Fibroblast of skin of abdomen (primary cell): ENCODE data around the gene MAP3K13.
A peak's percentile ranks its signal among the peaks of the same experiment; 100 is the strongest.
"Not testable (repeated sequence)": the region's sequence is repeated elsewhere in the genome, so short reads cannot be mapped to it uniquely, and the experiment has no call there.

Source experiments
- DNase-seq: peaks from one replicate; pipeline ENCODE4 v3.0.0-alpha.2; 2013

Gene MAP3K13

DNA sequence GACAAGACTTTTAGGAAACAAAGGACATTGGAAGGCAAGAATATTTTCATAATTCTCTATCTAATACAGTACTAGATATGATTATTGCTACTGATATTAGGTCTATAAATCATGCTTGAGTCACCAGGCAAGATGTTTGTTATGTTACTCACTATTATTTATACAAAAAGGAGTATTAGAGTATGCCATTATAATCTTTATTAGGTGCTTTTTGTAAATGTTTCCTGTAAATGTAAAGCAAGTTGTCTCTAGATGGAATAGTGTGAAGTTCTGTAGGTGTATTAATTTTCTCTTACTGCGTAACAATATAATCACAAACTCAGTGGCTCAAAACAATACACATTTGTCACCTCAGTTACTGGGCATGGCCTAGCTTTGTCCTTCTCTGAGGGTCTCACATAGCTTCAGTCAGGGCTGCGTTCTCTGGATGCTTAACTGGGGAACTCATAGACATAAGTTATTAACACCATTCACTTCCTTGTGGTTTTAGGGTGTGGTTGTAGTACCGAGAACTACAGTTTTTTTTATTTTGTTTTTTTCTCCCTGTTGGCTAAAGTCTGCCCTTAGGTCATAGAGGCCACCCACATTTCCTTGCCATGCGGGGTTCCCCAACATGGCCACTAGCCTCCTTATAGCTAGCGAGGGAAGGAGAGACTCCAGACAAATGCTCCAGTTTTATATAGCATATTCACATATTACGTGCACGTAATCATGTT lies 20.3 kb upstream of the MAP3K13 start:
- no peak for DNase-seq

DNA sequence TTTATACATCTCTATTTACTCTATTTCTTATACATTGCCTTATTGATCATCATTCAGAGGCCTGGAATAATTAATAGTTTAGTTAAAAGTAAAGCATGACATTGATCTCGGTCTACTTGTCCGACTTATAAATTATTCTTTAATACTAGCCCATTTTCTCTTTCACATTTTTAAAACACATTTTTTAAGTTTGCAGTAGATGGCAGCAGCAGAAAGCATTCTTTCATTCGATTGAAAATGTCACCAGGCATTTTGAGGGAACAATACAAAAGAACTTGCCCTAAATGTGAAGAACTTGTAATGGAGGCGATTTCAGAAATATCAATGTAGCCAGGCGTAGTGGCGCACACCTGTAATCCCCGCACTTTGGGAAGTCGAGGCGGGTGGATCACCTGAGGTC lies 15.5 kb upstream of the MAP3K13 start:
- no peak for DNase-seq

DNA sequence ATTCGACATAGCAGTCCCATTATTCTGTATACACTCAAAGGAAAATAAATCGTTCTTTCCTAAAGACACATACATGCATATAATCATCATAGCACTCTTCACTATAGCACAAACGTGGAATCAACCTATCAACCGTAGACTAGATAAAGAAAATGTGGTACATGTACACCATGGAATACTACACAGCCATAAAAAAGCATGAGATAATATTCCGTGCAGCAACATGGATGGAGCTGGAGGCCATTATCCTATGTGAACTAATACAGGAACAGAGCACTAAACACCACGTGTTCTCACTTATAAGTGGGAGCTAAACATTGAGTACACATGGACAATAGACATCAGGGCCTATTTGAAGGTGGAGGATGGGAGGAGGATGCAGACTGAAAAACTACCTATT lies 12.1 kb upstream of the MAP3K13 start:
- DNase-seq = no peak

DNA sequence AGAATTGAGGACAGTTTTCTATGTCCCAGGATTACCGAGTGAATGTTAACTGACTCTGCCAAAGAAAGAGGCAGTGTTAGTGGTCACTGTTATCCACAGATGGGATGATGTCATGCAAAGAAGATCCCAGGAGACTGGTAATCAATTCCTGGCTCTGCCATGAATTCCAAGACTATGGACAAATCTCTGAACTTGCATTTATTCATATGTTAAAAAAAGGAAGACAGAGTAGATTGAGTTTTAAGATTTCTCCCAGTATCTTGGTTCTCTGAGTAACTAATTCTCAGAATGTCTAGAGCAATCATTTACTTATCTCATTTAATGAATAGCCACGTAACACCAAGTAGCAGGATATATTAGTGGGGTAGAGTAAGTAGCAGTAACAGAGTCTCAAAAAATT lies 11.5 kb upstream of the MAP3K13 start:
- DNase-seq = peak; percentile 56

DNA sequence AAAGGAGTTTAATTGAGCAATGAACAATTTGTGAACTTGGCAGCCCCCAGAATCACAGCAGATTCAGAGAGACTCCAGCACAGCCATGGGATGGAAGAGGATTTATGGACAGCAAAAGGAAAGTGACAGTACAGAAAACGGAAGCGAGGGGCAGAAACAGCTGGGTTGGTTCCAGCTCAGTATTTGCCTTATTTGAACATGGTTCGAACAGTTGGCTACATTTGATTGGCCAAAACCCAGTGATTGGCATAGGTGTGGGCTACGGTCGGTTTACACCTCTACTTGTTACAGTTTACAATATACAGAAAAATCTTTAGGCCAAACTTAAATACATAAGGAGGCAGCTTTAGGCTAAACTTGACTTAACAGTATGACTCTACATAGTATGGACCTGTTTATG lies 9.7 kb upstream of the MAP3K13 start:
- DNase-seq = no peak

DNA sequence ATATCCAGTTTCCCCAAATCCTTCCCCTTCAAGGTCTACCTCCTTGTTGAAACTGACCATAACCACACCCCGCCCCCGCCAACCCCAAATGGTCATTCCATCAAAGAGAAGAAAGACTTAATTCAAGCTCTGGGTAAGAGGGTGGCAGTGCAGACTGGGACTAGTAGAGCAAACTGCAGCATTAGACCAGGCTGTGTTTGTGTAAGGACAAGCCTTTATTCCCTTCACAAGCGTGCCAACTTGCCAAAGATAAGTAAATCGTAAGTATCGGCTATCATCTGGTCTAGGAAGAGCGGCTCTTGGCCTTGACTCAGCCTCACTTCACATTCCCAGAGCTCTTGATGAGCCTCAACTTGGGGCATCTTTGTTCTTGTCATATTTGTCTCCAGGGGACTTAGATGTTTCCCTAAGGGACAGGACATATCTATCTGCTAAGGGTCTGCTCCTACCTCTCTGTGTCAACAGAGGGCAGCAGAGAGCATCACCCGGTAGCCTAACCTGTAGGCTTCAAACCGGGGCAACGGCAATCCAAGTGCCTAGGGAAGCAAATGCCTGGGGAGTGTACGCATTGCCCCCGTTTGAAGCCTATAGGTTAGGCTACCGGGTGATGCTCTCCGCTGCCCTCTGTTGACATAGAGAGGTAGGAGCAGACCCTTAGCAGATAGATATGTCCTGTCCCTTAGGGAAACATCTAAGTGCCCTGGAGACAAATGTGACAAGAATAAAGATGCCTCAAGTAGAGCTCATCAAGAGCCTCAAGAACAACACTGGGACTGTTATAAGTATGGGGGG lies 8.9 kb upstream of the MAP3K13 start:
- DNase-seq = peak; percentile 38

DNA sequence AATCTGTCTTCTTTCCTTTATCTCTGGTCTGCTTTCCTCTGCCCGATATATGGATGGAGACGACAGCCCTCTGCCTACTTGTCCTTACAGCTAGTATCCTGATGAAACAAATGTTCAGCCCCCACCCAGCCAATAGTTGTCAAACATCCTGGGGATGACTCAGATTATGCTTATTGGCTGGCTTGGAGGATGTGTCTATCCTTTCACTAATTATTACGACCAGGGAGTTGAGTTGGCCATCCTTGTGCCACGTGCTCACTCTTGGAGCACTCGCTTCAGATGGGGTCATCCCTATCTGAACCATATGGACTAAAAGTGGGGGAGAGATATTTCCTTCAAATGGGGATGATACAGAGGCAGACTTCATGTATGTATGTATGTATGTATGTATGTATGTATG lies 6.4 kb upstream of the MAP3K13 start:
- DNase-seq = no peak

DNA sequence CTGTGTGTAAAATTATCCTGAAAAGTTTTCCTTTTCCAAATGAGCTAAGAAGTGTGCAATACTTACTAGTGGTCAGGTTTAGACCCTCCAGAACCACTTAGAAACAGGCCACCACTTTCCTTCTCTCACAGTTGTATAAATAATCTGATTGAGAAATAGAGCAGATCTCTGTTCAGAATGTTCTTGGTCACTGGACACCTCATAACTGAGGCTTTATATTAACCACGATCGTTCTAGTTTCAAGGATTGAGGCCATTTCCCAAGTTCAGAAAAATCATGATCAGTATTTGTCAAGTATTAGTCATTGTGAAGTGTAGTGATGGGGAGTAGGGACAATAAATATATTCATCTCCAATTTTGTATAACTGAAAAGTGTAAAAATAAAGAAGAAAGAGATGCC lies 1.0 kb upstream of the MAP3K13 start:
- peak; percentile 54 for DNase-seq

DNA sequence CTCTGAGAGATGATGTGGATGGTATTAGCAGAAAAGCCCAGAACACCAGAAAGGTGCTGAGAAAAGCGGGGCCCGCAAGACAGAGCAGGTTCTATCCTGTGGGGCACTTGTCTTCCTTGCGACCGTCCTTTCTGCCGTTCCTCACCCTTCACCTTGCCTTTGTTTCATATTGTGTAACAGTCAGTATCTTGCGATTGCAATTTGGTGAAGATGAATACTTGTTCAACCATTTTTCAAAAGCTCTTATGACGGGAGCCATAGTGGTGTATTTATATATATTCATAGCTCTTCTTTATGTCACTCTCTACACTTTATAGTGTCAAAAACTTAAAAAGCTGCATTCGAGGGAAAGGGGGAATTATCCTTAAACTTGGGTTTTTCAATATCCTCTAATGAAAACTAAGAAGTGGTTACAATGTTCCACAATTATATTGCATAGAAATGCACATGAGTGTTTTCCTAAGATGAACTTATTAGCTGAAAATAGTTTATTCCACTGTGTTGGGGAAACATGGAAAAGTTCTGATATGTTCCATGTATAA lies 797 bp downstream of the MAP3K13 start:
- no peak for DNase-seq

DNA sequence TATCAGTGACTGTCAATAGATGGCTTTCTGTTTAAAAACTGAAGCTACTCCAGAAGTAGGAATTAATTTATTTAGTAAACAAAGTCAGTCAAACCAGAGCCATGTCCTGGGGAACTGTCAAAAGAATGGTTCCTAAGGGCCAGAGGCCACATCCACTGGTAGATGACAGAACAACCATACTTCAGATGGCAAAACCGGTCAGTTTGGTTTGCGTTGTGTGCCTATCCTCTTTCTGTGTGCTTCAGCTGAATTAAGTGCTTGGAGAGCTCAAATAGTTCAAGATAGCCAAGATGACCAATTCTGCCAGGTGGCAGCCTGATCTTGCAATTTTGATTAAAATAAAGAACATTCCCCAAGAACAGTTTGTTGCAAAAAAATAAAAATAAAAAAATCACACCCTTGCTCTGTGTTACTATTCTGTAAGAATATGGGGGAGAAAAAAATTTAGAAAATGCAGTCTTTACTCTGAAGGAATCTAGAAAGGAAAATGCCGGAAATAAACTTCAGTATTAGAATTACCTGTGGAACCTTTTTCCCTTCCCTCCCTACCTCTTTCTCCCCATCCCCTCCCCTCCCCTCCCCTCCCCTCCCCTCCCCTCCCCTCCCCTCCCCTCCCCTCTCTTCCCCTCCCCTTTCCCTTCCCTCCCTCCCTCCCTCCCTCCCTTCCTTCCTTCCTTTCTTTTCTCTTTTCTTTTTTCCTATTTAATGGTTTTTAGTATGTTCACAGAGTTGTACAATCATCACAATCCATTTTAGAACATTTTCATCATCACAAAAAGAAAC lies 2.5 kb downstream of the MAP3K13 start:
- no peak for DNase-seq

DNA sequence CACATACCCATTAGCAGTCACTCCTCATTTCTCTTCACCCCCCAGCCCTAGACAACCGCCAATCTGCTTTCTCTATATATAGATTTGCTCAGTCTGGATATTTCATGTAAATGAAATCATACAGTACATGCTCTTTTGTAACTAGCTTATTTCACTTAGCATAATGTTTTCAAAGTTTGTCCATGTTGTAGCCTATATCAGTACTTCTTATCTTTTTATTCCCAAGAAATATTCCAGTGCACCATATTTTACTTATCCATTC lies 3.1 kb downstream of the MAP3K13 start:
- no peak for DNase-seq

DNA sequence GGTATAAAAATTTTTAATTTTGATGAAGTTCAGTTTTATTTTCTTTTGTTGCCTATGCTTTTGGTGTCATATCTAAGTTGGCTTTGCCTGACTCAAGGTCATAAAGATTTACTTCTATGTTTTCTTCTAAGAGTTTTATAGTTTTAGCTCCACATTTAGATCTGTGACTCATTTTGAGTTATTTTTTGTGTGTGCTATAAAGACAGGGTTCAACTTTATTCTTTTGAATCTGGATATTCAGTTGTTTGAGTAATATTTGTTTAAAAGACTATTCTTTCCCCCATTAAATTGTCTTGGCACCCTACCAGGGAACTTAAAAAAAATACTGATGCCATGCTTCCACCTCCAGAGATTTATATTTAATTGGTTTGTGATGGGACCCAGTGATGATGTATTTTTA lies 4.0 kb downstream of the MAP3K13 start:
- DNase-seq = no peak

DNA sequence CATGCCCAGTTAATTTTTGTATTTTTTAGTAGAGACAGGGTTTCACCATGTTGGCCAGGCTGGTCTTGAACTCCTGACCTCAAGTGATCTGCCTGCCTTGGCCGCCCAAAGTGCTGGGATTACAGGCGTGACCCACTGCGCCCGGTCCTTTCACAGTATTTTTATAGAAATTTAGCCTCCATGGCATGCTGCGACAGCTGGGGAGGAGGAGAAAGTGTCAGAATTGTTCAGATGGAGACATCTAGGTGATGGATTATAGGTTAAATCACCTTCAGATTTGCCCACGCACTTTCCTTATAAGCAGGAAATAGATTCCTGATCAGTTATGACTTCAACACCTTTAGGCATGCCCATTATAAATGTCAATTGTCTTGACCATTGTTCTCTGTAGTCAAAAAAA lies 7.4 kb downstream of the MAP3K13 start:
- not testable (repeated sequence) for DNase-seq

DNA sequence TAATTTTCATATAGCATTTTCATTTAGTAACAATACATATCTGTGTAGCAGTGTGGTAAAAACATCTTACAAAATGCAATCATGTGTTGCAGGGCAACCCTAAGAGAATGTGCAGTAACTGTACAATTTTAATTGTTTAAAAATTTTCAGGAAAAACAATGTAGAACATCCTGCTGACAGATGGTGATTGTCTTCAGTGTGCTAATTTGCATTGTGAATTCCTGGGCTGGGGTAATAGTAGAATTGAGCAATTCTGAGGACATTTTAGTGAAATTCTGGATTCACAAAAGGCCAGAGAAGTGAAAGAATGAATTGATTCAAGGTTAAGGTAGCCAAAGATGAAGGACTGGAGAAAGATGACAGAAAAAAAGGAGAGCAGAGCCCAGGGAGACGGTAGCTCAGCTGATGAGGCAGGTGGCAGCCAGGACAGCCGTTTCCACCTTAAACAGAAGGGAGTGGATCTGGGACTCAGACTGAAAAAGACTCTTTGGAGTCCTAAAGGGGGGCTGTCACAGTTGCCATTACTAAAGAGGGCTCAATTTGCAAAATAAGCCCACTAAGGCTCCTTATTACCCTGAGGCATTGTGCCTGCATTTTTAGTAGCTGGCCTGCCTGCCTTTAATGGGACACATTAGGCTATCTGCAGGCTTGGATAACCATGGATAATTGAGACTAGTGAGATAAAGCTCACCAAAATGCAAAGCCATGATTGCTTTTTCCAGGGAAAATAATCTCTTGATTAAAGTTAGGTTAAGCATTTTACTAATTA lies 8.6 kb downstream of the MAP3K13 start:
- DNase-seq = no peak

DNA sequence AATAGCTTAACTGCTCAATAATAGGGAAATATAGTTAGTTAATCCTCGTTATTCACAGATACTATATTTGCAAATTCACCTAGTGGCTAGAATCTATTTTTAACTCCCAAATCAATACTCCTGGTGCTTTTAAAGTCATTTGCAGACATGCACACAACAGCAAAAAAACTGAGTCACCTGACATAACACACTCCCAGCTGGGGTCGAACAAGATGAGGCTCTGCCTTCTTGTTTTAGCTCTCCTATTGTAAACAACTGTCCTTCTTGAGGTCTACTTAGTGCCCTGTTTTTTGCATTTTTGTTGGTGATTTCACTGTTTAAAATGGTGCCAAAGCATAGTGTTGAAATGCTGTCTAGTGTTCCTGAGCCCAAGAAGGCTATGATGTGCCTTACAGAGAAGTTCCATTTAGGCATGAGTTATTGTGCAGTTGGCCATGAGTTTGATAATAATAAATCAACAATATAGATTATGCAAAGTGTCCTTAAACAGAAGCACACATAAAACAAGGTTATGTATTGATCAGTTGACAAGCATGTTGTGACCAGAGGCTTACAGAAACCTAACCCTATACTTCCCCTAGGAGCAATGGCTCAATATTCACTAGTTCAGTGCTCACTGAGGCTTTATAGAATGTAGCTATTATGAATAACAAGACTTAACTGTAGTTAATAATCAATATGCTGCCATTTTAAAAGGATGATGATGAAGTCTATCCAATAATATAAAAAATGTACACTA lies 18.6 kb downstream of the MAP3K13 start:
- no peak for DNase-seq

DNA sequence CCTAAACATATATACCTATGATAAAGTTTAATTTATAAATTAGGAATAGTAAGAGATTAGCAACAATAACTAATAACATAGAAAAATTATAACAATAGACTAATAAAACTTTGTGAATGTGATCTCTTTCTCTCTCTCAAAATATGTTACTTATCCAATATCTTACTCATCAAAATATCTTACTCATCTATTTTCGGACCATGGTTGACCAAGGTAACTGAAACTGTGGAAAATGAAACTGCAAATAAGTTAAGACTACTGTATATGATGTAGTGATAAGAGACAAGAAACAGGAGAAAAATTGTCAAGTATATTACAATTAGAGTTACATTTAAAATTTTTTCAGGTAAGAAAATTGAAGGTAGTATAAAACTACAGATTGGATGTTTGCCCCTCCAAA lies 19.2 kb downstream of the MAP3K13 start:
- DNase-seq = no peak

DNA sequence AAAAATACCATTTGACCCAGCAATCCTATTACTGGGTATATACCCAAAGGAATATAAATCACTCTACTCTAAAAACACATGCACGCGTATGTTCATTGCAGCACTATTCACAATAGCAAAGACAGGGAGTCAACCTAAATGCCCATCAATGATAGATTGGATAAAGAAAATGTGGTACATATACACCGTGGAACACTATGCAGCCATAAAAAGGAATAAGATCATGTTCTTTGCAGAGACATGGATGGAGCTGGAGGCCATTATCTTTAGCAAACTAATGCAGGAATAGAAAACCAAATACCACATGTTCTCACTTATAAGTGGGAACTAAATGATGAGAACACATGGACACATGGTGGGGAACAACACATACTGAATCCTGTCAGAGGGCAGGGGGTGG lies 23.6 kb downstream of the MAP3K13 start:
- not testable (repeated sequence) for DNase-seq

DNA sequence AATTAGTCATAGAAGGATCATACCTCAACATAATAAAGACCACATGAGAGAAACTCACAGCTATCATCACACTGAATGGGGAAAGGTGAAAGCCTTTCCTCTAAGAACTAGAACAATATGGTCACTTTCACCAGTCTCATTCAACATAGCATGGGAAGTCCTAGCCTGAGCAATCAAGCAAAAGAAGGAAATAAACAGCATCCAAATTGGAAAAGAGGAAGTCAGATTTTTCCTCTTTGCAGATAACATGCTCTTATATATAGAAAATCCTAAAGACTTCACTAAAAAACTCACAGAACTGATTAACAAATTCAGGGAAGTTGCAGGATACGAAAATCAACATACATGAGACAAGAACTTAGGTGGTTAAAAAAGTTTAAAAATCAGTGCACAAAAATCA lies 24.7 kb downstream of the MAP3K13 start:
- DNase-seq = no peak

DNA sequence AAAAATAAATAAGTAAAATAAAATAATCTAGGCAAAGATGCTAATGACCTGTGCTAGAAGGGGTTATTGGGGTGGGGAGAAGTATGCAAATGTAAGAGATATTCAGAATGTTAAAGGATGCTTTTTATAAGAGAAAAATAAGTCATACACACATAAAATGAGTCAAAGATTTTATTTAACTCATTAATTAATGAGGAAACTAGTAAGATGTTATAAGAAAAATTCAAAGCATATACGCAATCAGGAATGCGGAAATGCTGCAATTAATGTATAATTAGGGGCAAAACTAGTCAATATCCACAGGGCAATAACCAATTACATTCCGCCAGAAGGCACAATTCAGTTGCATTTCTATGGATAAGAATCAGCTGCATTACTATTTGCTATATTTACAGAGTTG lies 30.1 kb downstream of the MAP3K13 start:
- no peak for DNase-seq

DNA sequence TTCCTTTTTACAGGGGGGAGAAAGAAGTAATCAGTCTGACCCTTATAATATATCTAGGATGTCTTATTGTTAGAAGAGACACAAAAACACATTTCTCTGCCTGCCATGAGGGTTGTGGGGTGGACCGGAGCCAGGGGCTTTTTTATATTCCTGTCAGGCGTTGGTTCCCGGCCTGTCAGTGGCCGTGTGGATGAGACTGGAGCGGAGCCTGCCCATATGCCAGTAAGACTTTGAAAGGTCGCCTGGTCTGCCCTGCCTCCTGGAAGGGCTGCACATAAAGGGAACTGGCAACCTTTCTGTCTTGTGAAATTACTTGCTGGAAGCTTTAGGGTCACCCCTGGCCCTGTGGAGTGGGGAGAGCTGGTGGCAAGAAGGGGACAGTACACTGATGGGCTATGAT lies 34.7 kb downstream of the MAP3K13 start:
- DNase-seq = no peak

DNA sequence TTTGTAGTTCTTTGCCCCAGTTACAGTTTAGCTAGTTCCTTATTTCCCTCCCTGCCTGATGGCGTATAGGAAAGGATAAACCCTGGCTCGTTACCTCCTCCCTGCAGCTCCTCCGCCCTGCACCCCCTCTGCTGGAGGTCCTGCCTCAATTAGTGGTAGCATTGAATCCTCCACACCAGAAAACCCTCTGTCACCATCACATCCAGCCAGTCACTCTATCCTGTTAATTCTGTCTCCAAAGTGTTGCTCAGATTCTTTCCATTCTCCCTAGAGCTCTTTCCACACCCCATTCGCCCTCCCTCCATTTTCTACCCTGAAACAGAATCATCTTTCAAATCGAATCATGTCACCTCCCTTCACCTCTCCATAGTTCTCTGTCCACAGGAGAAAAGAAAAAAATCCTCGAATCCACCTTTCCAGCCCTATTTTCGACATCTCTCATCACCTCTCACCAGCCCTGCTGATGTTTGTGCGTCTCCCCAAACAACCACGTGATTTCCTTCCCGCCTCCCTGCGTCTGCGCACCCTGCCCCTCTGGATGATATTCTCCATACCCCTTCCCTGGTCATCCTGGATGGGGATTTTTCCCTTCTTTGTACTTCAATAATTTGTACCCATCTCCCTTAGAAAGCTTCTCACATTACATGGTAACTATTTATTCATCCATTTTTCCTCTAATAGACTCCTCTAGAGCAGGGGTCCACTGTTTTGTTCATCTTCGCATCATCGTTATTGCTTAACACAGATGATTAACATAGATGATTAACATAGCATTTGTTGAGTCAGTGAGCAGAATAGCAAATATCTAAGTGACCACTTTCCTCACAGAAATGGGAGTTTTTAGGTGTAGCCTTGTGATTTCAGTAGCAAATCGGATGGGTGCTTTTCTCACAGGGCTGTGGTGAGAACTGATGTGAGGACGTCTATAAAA lies 37.1 kb downstream of the MAP3K13 start:
- peak; percentile 33 for DNase-seq
